Loucy (cell line): ENCODE results near the gene ENHO.

Source experiments
- CTCF ChIP-seq: fragments of 200-600 bp; sonication (generic); conservative IDR thresholded peaks from 2 replicates; pipeline ENCODE4 v1.5.1; 2014; ENCODE audit warnings: mild to moderate bottlenecking, antibody characterized with exemption, low read length
- EZH2phosphoT487 ChIP-seq: fragments of 200-600 bp; IDR thresholded peaks from 2 replicates; pipeline ENCODE4 v1.6.1; 2018; ENCODE audit warnings: antibody characterized with exemption, mild to moderate bottlenecking, moderate library complexity, borderline replicate concordance

- TF ChIP-seq CTCF: no peak
- TF ChIP-seq EZH2phosphoT487: no peak
Measured at GRCh38 chr9:34502891-34503290, 19.9 kb downstream of the ENHO start.
